NCI-H1417 (cell line): Measurements from ENCODE around the gene HDAC3.

ENCODE experiments used
- DNase-seq, 3 experiments: peaks; one replicate each; lab custom pipeline; 2025; lab: John Stamatoyannopoulos, UW

Gene HDAC3

GRCh38 chr5:141657937-141658545 is 21.4 kb upstream of the HDAC3 start:
- no peak for DNase-seq

DNA sequence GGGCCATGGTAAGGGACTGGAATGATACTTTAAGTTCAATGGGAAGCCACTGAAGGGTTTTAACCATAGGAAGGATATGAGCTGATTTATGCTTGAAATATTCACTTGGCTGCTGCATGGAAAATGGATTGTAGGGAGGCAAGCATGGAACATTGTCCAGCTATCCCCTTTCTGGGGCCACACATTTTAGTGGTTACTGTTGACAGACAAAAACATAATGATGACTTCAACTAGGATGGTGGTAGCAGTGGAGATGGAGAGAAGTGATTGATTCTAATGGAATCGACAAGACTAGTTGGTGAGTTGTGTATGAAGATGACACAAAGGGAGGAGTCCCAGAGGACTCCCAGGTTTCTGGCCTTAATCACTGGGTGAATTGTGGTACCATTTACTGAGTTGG is 20.8 kb upstream of the HDAC3 start:
- DNase-seq = no peak

DNA sequence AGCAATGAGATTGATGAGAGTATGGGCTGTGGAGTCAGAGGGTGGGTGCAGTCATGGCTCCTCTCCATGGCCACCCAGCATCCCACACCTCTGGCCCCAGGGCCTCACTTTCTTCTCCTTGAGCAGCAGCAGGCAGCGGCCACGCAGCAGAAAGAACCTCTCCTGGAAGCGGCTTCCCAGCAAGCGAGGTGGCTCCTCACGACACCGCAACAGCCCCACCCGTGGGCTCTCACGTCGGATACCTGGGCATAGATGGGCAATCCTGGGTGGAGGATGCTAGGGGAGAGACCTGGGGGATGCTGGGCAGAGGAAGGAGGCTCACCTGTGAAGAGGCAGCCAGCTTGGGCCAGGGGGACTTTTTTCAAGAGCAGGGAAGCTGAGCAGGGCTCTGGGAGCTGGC is 19.7 kb upstream of the HDAC3 start:
- DNase-seq = no peak

DNA sequence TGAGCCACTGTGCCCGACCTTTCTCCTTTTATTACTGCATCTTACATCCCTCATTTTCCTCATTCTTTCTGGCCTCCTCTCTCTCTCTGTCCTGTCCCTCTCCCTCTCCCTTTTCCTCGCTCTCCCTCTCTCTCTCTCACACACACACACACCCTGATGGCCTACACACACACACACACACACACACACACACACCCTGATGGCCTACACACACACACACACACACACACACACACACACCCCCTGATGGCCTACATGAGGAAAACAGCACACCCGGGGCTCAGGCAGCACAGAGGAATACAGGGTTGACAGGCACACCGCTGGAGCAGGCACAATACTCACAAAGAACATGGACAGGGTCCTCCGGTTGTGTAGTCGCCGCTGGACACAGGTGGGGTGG is 18.4 kb upstream of the HDAC3 start:
- DNase-seq = no peak

DNA sequence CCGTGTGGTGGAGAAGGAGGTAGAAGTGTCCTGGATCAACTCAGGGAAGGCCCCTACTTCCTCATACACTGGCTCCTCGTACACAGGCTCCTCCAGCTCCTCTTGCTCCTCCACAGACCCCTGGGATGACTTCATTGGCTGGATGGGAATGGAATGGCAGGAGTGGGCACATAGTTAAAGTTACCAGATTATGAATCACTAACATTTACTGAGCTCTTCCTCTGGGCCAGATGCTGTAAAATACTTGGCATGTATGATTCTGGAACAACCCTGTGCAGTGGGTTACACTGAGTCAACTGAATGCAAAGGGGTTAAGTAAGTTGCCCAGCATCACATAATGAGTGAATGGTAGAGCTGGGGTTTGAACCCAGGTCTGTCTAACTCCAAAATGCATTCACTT is 17.6 kb upstream of the HDAC3 start:
- DNase-seq = no peak

- no peak for DNase-seq
Observed at GRCh38 chr5:141651728-141652105, 15.1 kb upstream of the HDAC3 start.

- DNase-seq = peak; percentile 51 to 72 (median 58)
Observed at GRCh38 chr5:141650851-141651727, 14.4 kb upstream of the HDAC3 start, which contains the start of gene FCHSD1. Gene FCHSD1, minus strand, starts transcription at chr5:141651418. Its CDS starts 50 bp downstream, at chr5:141651368.

- no peak for DNase-seq
Observed at GRCh38 chr5:141649972-141650371, 13.3 kb upstream of the HDAC3 start.

GRCh38 chr5:141649056-141649688 is 12.5 kb upstream of the HDAC3 start:
- no peak for DNase-seq

GRCh38 chr5:141647851-141648250 is 11.2 kb upstream of the HDAC3 start:
- DNase-seq = no peak

- DNase-seq = no peak
Observed at GRCh38 chr5:141647242-141647641, 10.6 kb upstream of the HDAC3 start.

GRCh38 chr5:141646026-141646425 is 9.4 kb upstream of the HDAC3 start:
- no peak for DNase-seq

GRCh38 chr5:141641634-141642267 is 5.1 kb upstream of the HDAC3 start:
- DNase-seq = no peak

- DNase-seq = no peak
Observed at GRCh38 chr5:141640698-141641097, 4.0 kb upstream of the HDAC3 start.

GRCh38 chr5:141640051-141640415 is 3.4 kb upstream of the HDAC3 start:
- no peak for DNase-seq

DNA sequence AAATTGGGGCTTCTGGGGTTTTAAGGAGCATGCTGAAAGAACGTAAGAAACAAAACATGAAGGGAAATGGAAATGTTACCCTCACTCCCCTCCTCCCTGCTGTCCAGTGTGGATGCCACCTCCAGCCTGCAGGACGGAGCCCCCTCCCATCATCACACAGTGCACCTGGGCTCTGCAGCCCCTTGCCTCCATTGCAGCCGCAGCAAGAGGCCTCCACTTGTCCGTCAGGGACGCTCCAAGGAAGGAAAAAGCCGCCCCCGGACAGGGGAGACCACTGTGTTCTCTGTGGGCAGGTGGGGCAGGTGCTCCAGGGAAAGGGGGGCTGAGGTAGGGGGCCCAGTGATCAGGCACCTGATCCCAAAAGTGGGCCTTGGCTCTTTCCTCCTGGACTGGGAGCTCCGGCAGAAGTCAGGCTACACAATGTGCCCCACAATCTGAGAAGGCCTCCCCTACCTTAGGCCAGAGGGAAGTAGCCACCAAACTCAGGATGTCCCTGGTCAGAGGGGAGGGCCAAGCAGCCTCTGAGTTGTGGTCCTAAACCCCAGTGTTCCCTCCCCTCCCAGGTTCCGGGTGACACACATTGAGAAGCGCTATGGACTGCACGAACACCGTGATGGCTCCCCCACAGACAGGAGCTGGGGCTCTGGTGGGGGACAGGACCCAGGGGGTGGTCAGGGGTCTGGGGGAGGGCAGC is 2.9 kb upstream of the HDAC3 start:
- DNase-seq = no peak

DNA sequence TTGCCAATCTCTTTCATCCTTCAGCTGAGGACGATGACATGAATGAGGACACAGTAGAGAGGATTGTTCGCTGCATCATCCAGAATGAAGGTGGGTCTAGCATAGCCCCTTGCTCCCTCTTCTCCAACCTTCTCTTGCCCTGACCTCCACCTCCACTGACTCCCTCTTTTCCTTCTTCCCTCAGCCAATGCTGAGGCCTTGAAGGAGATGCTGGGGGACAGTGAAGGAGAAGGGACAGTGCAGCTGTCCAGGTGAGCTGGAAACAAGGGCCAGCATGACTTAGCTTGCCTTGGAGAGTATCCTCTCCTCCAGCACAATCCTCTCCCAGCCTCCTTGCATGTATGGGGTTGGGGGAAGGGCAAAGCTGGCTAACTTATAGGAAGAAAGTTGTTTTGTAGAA is 2.1 kb upstream of the HDAC3 start:
- DNase-seq = no peak

- DNase-seq = peak in 2 of 3 experiments; percentile 17 to 50
Observed at GRCh38 chr5:141637767-141638419, 1.2 kb upstream of the HDAC3 start.

DNA sequence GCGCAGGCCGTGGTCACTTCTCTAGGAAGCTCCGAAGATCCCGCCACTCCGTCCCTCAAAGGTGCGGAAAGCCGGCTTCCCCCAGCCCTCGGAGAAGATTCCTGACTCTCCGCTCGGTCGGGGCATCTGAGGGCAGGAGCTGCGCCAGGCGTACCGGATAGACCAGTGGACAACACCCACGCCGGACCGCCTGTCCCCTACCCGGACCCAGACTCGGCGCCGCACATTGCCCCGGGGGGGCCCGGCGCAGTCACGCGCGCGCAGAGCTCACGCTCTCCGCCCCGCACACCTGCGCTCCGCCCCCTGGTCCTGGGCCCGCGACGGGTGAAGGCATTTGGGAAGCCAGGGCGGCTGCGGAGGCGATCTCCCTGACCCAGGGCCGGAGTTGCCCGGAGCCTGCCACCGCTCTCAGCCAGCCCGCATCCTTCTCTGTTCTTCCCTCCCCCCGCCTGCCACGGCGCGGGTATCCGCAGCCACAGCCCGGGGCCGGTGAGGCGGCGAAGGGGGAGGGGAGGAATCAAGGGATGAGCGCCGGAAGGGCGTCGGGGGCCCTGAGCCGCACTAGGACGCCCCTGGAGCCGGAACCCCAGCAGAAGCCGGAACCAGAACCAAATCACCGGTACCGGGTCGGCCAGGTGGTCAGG is 596 bp upstream of the HDAC3 start:
- peak in 2 of 3 experiments; percentile 66 for DNase-seq

GRCh38 chr5:141636106-141636412 is 590 bp downstream of the HDAC3 start:
- no peak for DNase-seq

- DNase-seq = no peak
Observed at GRCh38 chr5:141635646-141636045, 1.0 kb downstream of the HDAC3 start.
